Measurements from ENCODE around the gene RFX7.
A peak's percentile ranks its signal among the peaks of the same experiment; 100 is the strongest.
"Not testable (repeated sequence)": the region's sequence is repeated elsewhere in the genome, so short reads cannot be mapped to it uniquely, and the experiment has no call there.

RFX7 gene

GRCh38 chr15:56205061-56205876, 38.4 kb downstream of the RFX7 start:
- DNase-seq = no peak

GRCh38 chr15:56203312-56203922, 40.3 kb downstream of the RFX7 start:
- not testable (repeated sequence) for DNase-seq

- DNase-seq = no peak
Measured at GRCh38 chr15:56202701-56203100, 41.0 kb downstream of the RFX7 start.

- DNase-seq = no peak
Measured at GRCh38 chr15:56199038-56199437, 44.6 kb downstream of the RFX7 start.

GRCh38 chr15:56194035-56194434, 49.6 kb downstream of the RFX7 start:
- no peak for DNase-seq

- DNase-seq = no peak
Measured at GRCh38 chr15:56192659-56193442, 50.8 kb downstream of the RFX7 start.

GRCh38 chr15:56187665-56188064, 56.0 kb downstream of the RFX7 start:
- DNase-seq = no peak

- DNase-seq = no peak
Measured at GRCh38 chr15:56185980-56186379, 57.7 kb downstream of the RFX7 start.

- no peak for DNase-seq
Measured at GRCh38 chr15:56184516-56184915, 59.2 kb downstream of the RFX7 start.

- no peak for DNase-seq
Measured at GRCh38 chr15:56180851-56181250, 62.8 kb downstream of the RFX7 start.

- no peak for DNase-seq
Measured at GRCh38 chr15:56176996-56177395, 66.7 kb downstream of the RFX7 start.

- no peak for DNase-seq
Measured at GRCh38 chr15:56175788-56176187, 67.9 kb downstream of the RFX7 start.

GRCh38 chr15:56174649-56175048, 69.0 kb downstream of the RFX7 start:
- DNase-seq = peak; percentile 12

GRCh38 chr15:56168394-56168793, 75.3 kb downstream of the RFX7 start:
- DNase-seq = no peak

GRCh38 chr15:56165234-56165633, 78.4 kb downstream of the RFX7 start:
- DNase-seq = no peak

GRCh38 chr15:56160966-56161365, 82.7 kb downstream of the RFX7 start:
- no peak for DNase-seq

- DNase-seq = no peak
Measured at GRCh38 chr15:56156877-56157276, 86.8 kb downstream of the RFX7 start.

GRCh38 chr15:56155278-56155677, 88.4 kb downstream of the RFX7 start:
- not testable (repeated sequence) for DNase-seq

- not testable (repeated sequence) for DNase-seq
Measured at GRCh38 chr15:56154768-56155167, 88.9 kb downstream of the RFX7 start.

GRCh38 chr15:56150204-56150603, 93.5 kb downstream of the RFX7 start:
- no peak for DNase-seq

- no peak for DNase-seq
Measured at GRCh38 chr15:56148064-56148463, 95.6 kb downstream of the RFX7 start.

GRCh38 chr15:56146756-56147155, 96.9 kb downstream of the RFX7 start:
- no peak for DNase-seq

- DNase-seq = no peak
Measured at GRCh38 chr15:56128081-56128480, 115.6 kb downstream of the RFX7 start.

GRCh38 chr15:56126409-56126808, 117.3 kb downstream of the RFX7 start:
- DNase-seq = no peak
